Keratinocyte (primary cell): Measurements from ENCODE around the gene ARHGAP12. TPM values are rescaled to one million over a fixed set of nuclear protein-coding genes. Genes with fewer than 3 reads are reported as not detected.

Source experiments
- DNase-seq: peaks from one replicate; pipeline ENCODE4 v3.0.0-alpha.2; 2011; ENCODE audit warnings: low read depth, missing footprints, low spot score
- FAIRE-seq: peaks from 2 replicates; lab custom pipeline; 2011; peaks lifted over from hg19 to GRCh38; lab: Jason Lieb, UNC
- H2AFZ ChIP-seq: 2 replicates; pipeline ENCODE4 v1.6.0; 2012; ENCODE audit warnings: low read length, control low read depth, inconsistent platforms; ENCODE audit not compliant: control insufficient read depth
- H3K27ac ChIP-seq: 2 replicates; pipeline ENCODE4 v1.5.1; 2011; ENCODE audit warnings: low read length; ENCODE audit not compliant: control insufficient read depth, insufficient read depth
- H3K27me3 ChIP-seq: 3 replicates; pipeline ENCODE4 v1.6.0; 2011; ENCODE audit warnings: low read length; ENCODE audit not compliant: control insufficient read depth, insufficient read depth; ENCODE audit errors: extremely low read depth
- H3K36me3 ChIP-seq, 2 experiments: 2 replicates in 1 of 2; 3 replicates in 1 of 2; pipeline ENCODE4 v1.5.1; 2011; ENCODE audit warnings: low read length in 2 of 2, mild to moderate bottlenecking in 1 of 2; ENCODE audit not compliant: control insufficient read depth in 2 of 2, insufficient read depth in 2 of 2; ENCODE audit errors: extremely low read depth in 1 of 2
- H3K4me1 ChIP-seq: 3 replicates; pipeline ENCODE4 v1.5.1; 2011; ENCODE audit warnings: low read length; ENCODE audit not compliant: control insufficient read depth, insufficient read depth; ENCODE audit errors: extremely low read depth
- H3K4me2 ChIP-seq: 3 replicates; pipeline ENCODE4 v1.6.0; 2011; ENCODE audit warnings: low read depth, low read length; ENCODE audit not compliant: control insufficient read depth, insufficient read depth; ENCODE audit errors: extremely low read depth
- H3K4me3 ChIP-seq, 3 experiments: fragments of 200-600 bp in 1 of 3; sonication (generic) in 1 of 3; 2 replicates in 2 of 3; 3 replicates in 1 of 3; pipeline ENCODE4 v1.5.1; 2011 to 2016; ENCODE audit warnings: low read length in 3 of 3, mild to moderate bottlenecking in 3 of 3, control low read depth in 2 of 3, inconsistent platforms in 1 of 3, low read depth in 1 of 3, mixed read lengths in 1 of 3, mixed run types in 1 of 3, moderate library complexity in 1 of 3; ENCODE audit not compliant: control insufficient read depth in 2 of 3, insufficient read depth in 2 of 3; ENCODE audit errors: extremely low read depth in 1 of 3
- H3K79me2 ChIP-seq: 2 replicates; pipeline ENCODE4 v1.6.0; 2012; ENCODE audit warnings: low read length; ENCODE audit not compliant: control insufficient read depth, insufficient read depth
- H3K9ac ChIP-seq: 3 replicates; pipeline ENCODE4 v1.6.0; 2011; ENCODE audit warnings: low read length; ENCODE audit not compliant: control insufficient read depth, insufficient read depth; ENCODE audit errors: extremely low read depth
- H3K9me1 ChIP-seq: 3 replicates; pipeline ENCODE4 v1.6.0; 2011; ENCODE audit warnings: low read length; ENCODE audit not compliant: control insufficient read depth, insufficient read depth; ENCODE audit errors: extremely low read depth
- H3K9me3 ChIP-seq: 2 replicates; pipeline ENCODE4 v1.5.1; 2012; ENCODE audit warnings: low read depth, low read length; ENCODE audit not compliant: control insufficient read depth
- H4K20me1 ChIP-seq: 3 replicates; pipeline ENCODE4 v1.6.0; 2011; ENCODE audit warnings: low read length; ENCODE audit not compliant: control insufficient read depth, insufficient read depth; ENCODE audit errors: extremely low read depth
- EZH2 ChIP-seq: IDR thresholded peaks from one replicate; pipeline ENCODE4 v1.6.1; 2012; ENCODE audit warnings: inconsistent platforms, mild to moderate bottlenecking, low read length, moderate library complexity
- dilution Hi-C: fragments of 300-500 bp; cut with MboI; formaldehyde crosslinking; loops from one replicate; pipeline ENCODE4 v1.7.0; 2020; ENCODE audit warnings: low sequenced_read_pairs; ENCODE audit not compliant: extremely low pct_ligation_motif_present
- polyA plus RNA-seq, 5 experiments: library from polyadenylated mRNA; depleted of rRNA in 3 of 5; stranded (reverse) in 3 of 5; stranded (forward) in 1 of 5; unstranded in 1 of 5; fragments of >200 nt; gene quantifications; 1 replicate in 1 of 5; 2 replicates in 3 of 5; 3 replicates in 1 of 5; pipeline versions ENCODE4 v1.2.1 to v1.2.3, GENCODE V29; 2011 to 2012; ENCODE audit warnings: missing spikeins in 2 of 5, low read depth in 1 of 5, low replicate concordance in 1 of 5
- TF ChIP-seq, protein P1 (sequence below), 3 experiments: IDR thresholded peaks in 1 of 3; conservative IDR thresholded peaks in 1 of 3; optimal IDR thresholded peaks in 1 of 3; 2 replicates in 2 of 3; 3 replicates in 1 of 3; pipeline versions ENCODE3 to v1.5.1; 2011; ENCODE audit warnings: low read length in 3 of 3, mild to moderate bottlenecking in 3 of 3, moderate library complexity in 2 of 3, control low read depth in 1 of 3, inconsistent platforms in 1 of 3; ENCODE audit not compliant: insufficient read depth in 2 of 3; ENCODE audit errors: extremely low read depth in 1 of 3

Gene ARHGAP12
- polyA plus RNA-seq, 1 donor (not counting 4 experiments of a cell fraction or from before 2014, with no cell fraction given), result 26.6 TPM

DNA sequence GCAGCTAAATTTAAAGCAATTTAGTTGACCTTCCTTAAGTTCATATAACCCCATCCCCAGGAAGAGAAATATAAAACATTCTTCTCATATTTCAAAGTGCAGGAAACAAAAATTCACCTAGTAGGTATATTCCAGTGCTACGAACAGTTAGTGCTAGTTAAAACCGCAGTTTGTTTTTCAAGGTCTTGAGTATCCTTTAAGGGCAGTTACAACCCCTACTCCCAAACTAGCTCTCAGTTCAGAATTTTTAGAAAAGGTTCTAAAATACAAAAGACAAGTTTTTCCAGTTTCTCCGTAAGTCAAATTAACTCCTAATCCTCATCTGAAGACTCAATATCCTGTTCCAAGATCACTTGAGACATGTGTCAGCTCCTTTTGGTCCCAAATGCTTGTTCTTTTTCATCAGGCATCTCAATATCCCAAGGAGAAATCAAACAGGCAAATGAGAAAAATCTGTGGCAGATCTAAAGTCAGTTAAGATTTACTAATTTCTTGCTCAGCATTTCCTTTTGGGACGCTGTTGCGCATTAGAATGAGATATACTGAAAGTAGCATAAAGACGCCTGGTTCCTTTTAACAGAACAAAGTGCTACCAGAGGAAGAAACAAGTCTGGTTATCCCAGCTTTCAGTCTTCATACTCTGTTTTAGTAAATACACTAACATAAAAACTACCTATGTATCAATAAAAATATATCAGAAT is 51.8 kb downstream of the ARHGAP12 start:
- Histone ChIP-seq H3K9me3 (no peaks in the 10 kb centered on the region), H3K4me3 (no peak overlapping the region), H3K4me2 (no peak overlapping the region), H3K9ac (no peak overlapping the region), H3K9me1 (peaks cover 2% of the 10 kb centered on the region), H3K79me2 (peaks cover 44% of the 10 kb centered on the region), H3K27ac (no peak overlapping the region), H3K36me3 (no peaks in the 10 kb centered on the region), H3K27me3 (no peaks in the 10 kb centered on the region), H2AFZ (no peak overlapping the region), H3K4me1 (no peaks in the 10 kb centered on the region), H4K20me1 (no peaks in the 10 kb centered on the region)
- dilution Hi-C loops, result no loop called here
- TF ChIP-seq, protein P1, sequence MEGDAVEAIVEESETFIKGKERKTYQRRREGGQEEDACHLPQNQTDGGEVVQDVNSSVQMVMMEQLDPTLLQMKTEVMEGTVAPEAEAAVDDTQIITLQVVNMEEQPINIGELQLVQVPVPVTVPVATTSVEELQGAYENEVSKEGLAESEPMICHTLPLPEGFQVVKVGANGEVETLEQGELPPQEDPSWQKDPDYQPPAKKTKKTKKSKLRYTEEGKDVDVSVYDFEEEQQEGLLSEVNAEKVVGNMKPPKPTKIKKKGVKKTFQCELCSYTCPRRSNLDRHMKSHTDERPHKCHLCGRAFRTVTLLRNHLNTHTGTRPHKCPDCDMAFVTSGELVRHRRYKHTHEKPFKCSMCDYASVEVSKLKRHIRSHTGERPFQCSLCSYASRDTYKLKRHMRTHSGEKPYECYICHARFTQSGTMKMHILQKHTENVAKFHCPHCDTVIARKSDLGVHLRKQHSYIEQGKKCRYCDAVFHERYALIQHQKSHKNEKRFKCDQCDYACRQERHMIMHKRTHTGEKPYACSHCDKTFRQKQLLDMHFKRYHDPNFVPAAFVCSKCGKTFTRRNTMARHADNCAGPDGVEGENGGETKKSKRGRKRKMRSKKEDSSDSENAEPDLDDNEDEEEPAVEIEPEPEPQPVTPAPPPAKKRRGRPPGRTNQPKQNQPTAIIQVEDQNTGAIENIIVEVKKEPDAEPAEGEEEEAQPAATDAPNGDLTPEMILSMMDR (optimal IDR thresholded peaks at IDR 0.05 in 1 of 3, IDR thresholded peaks at IDR 0.05 in 1 of 3, conservative IDR thresholded peaks at IDR 0.05 in 1 of 3; ENCODE audit: extremely low read depth in 1 of 3, insufficient read depth in 2 of 3, low read length in 3 of 3), result no peak
- TF ChIP-seq EZH2, result no peak
- FAIRE-seq (no peak), DNase-seq (no peak)

DNA sequence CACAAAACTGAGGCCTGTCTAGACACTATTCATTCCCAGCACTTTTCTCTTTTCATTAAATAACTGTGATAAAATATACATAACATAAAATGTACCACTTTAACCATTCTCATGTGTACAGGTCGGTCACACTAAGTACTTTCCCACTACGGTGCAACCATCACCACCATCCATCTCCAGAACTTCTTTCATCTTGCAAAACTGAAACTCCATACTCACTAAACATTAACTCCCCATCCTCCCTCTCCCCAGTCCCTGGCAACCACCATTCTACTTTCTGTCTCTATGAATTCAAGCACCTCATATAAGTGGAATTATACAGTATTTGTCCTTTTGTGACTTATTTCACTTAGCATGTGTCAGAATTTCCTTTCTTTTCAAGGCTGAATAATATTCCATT is 53.0 kb downstream of the ARHGAP12 start:
- dilution Hi-C loops, result no loop called here
- FAIRE-seq (no peak), DNase-seq (no peak)
- Histone ChIP-seq H4K20me1 (no peaks in the 10 kb centered on the region), H3K9me1 (peaks cover 2% of the 10 kb centered on the region), H3K36me3 (no peaks in the 10 kb centered on the region), H3K27me3 (no peaks in the 10 kb centered on the region), H3K4me2 (no peak overlapping the region), H3K9ac (no peak overlapping the region), H2AFZ (no peak overlapping the region), H3K27ac (no peak overlapping the region), H3K79me2 (peaks cover 53% of the 10 kb centered on the region), H3K4me1 (no peaks in the 10 kb centered on the region), H3K9me3 (no peaks in the 10 kb centered on the region), H3K4me3 (no peak overlapping the region)
- TF ChIP-seq, protein P1 (optimal IDR thresholded peaks at IDR 0.05 in 1 of 3, IDR thresholded peaks at IDR 0.05 in 1 of 3, conservative IDR thresholded peaks at IDR 0.05 in 1 of 3; ENCODE audit: extremely low read depth in 1 of 3, insufficient read depth in 2 of 3, low read length in 3 of 3), result no peak
- TF ChIP-seq EZH2, result no peak
